ENCODE measurements around the gene FYB2. TPM values are rescaled to one million over a fixed set of nuclear protein-coding genes. Genes with fewer than 3 reads are reported as not detected.

Gene FYB2
- polyA plus RNA-seq, 1 donor (not counting 4 experiments of a cell fraction or from before 2014, with no cell fraction given): not detected

- no peaks in the 10 kb centered on the region for H3K9me1 ChIP-seq (ENCODE audit: control insufficient read depth, extremely low read depth, insufficient read depth, low read length)
- no peaks in the 10 kb centered on the region for H4K20me1 ChIP-seq (ENCODE audit: control insufficient read depth, extremely low read depth, insufficient read depth, low read length)
- dilution Hi-C loops (cut with MboI; ENCODE audit: extremely low pct_ligation_motif_present, low sequenced_read_pairs): no loop called here
- no peak overlapping the region for H3K4me3 ChIP-seq (ENCODE audit: control insufficient read depth in 2 of 3, extremely low read depth in 1 of 3, insufficient read depth in 2 of 3, low read depth in 1 of 3, low read length in 3 of 3)
- H3K9me3 ChIP-seq (ENCODE audit: control insufficient read depth, low read depth, low read length): no peaks in the 10 kb centered on the region
- H3K27me3 ChIP-seq (ENCODE audit: control insufficient read depth, extremely low read depth, insufficient read depth, low read length): no peaks in the 10 kb centered on the region
- H3K27ac ChIP-seq (ENCODE audit: control insufficient read depth, insufficient read depth, low read length): no peak overlapping the region
- H3K9ac ChIP-seq (ENCODE audit: control insufficient read depth, extremely low read depth, insufficient read depth, low read length): no peak overlapping the region
- no peak for TF ChIP-seq EZH2 (IDR thresholded peaks at IDR 0.05; ENCODE audit: low read length)
- TF ChIP-seq, protein P1, sequence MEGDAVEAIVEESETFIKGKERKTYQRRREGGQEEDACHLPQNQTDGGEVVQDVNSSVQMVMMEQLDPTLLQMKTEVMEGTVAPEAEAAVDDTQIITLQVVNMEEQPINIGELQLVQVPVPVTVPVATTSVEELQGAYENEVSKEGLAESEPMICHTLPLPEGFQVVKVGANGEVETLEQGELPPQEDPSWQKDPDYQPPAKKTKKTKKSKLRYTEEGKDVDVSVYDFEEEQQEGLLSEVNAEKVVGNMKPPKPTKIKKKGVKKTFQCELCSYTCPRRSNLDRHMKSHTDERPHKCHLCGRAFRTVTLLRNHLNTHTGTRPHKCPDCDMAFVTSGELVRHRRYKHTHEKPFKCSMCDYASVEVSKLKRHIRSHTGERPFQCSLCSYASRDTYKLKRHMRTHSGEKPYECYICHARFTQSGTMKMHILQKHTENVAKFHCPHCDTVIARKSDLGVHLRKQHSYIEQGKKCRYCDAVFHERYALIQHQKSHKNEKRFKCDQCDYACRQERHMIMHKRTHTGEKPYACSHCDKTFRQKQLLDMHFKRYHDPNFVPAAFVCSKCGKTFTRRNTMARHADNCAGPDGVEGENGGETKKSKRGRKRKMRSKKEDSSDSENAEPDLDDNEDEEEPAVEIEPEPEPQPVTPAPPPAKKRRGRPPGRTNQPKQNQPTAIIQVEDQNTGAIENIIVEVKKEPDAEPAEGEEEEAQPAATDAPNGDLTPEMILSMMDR (optimal IDR thresholded peaks at IDR 0.05 in 1 of 3, IDR thresholded peaks at IDR 0.05 in 1 of 3, conservative IDR thresholded peaks at IDR 0.05 in 1 of 3; ENCODE audit: extremely low read depth in 1 of 3, insufficient read depth in 2 of 3, low read length in 3 of 3): no peak
- no peaks in the 10 kb centered on the region for H3K4me1 ChIP-seq (ENCODE audit: control insufficient read depth, extremely low read depth, insufficient read depth, low read length)
- FAIRE-seq (no peak), DNase-seq (ENCODE audit: low read depth, low spot score) (no peak)
- H3K4me2 ChIP-seq (ENCODE audit: control insufficient read depth, extremely low read depth, insufficient read depth, low read depth, low read length): no peak overlapping the region
- no peaks in the 10 kb centered on the region for H3K79me2 ChIP-seq (ENCODE audit: control insufficient read depth, insufficient read depth, low read length)
- H2AFZ ChIP-seq (ENCODE audit: control insufficient read depth, low read length): no peak overlapping the region
- H3K36me3 ChIP-seq (ENCODE audit: control insufficient read depth in 2 of 2, extremely low read depth in 1 of 2, insufficient read depth in 2 of 2, low read length in 2 of 2): no peaks in the 10 kb centered on the region
Observed at GRCh38 chr1:56790036-56790435, 29.2 kb downstream of the FYB2 start.

DNA sequence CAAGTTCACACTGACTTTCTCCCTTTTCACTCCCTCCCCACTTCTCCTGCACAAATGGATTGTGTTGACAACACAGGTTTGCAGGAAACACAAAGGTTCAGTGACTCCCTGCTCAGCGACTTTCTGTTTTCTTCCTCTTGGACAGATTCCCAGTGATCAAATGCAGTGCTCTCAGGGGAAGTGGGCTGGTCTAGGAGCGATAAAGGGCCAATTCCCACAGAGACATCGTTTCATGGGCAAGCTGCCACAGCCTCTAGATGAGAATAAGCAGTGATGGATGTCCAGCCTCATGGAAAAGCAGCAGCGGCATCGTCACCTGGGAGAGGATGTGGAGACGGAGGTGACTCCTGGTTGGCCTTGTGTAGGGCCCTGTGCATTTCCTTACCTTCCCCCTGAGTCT is 30.6 kb downstream of the FYB2 start:
- no peak for TF ChIP-seq EZH2 (IDR thresholded peaks at IDR 0.05; ENCODE audit: low read length)
- TF ChIP-seq, protein P1 (optimal IDR thresholded peaks at IDR 0.05 in 1 of 3, IDR thresholded peaks at IDR 0.05 in 1 of 3, conservative IDR thresholded peaks at IDR 0.05 in 1 of 3; ENCODE audit: extremely low read depth in 1 of 3, insufficient read depth in 2 of 3, low read length in 3 of 3): no peak
- FAIRE-seq: no peak

More for the DNA sequence above, 30.6 kb downstream of the FYB2 start:
- dilution Hi-C loops (cut with MboI; ENCODE audit: extremely low pct_ligation_motif_present, low sequenced_read_pairs): no loop called here
- Histone ChIP-seq H2AFZ (ENCODE audit: control insufficient read depth, low read length) (no peak overlapping the region), H3K9me1 (ENCODE audit: control insufficient read depth, extremely low read depth, insufficient read depth, low read length) (no peaks in the 10 kb centered on the region), H3K4me3 (ENCODE audit: control insufficient read depth in 2 of 3, extremely low read depth in 1 of 3, insufficient read depth in 2 of 3, low read depth in 1 of 3, low read length in 3 of 3) (no peak overlapping the region), H3K79me2 (ENCODE audit: control insufficient read depth, insufficient read depth, low read length) (no peaks in the 10 kb centered on the region), H3K27me3 (ENCODE audit: control insufficient read depth, extremely low read depth, insufficient read depth, low read length) (no peaks in the 10 kb centered on the region), H4K20me1 (ENCODE audit: control insufficient read depth, extremely low read depth, insufficient read depth, low read length) (no peaks in the 10 kb centered on the region), H3K4me1 (ENCODE audit: control insufficient read depth, extremely low read depth, insufficient read depth, low read length) (no peaks in the 10 kb centered on the region), H3K36me3 (ENCODE audit: control insufficient read depth in 2 of 2, extremely low read depth in 1 of 2, insufficient read depth in 2 of 2, low read length in 2 of 2) (no peaks in the 10 kb centered on the region), H3K9me3 (ENCODE audit: control insufficient read depth, low read depth, low read length) (no peaks in the 10 kb centered on the region), H3K27ac (ENCODE audit: control insufficient read depth, insufficient read depth, low read length) (no peak overlapping the region), H3K4me2 (ENCODE audit: control insufficient read depth, extremely low read depth, insufficient read depth, low read depth, low read length) (no peak overlapping the region), H3K9ac (ENCODE audit: control insufficient read depth, extremely low read depth, insufficient read depth, low read length) (no peak overlapping the region)
- DNase-seq (ENCODE audit: low read depth, low spot score): no peak
